ENCODE results near the gene PFKFB3.

Gene PFKFB3

GRCh38 chr10:6300784-6301460 lies 98.2 kb downstream of the PFKFB3 start:
- POLR2A ChIA-PET, result no interaction called here
- CTCF ChIA-PET, result interaction anchor here (0.5 to 0.8 kb wide), 2 partner anchors 10 to 573 kb away, joined by 3 to 4 read pairs; no protein-coding TSS in a partner anchor
- Histone ChIP-seq H3K36me3 (ENCODE audit: control insufficient read depth in 2 of 2, insufficient read depth in 1 of 2, low read length in 2 of 2) (no peaks in the 10 kb centered on the region), H3K4me3 (ENCODE audit: low read depth, low read length) (no peak overlapping the region), H3K27ac (ENCODE audit: extremely low read depth, low read depth, low read length) (no peak overlapping the region), H3K9me3 (ENCODE audit: control insufficient read depth, insufficient read depth, low read depth, low read length) (no peaks in the 10 kb centered on the region), H3K4me1 (ENCODE audit: control insufficient read depth, insufficient read depth, low read length) (no peaks in the 10 kb centered on the region)
- TF ChIP-seq ZNF837 (tag by site-specific recombination; IDR thresholded peaks at IDR 0.05) (no peak), AEBP2 (tag by site-specific recombination; IDR thresholded peaks at IDR 0.05; ENCODE audit: borderline replicate concordance) (no peak), ZBTB11 (tag by site-specific recombination; conservative IDR thresholded peaks at IDR 0.05; ENCODE audit: low read depth) (no peak), ZSCAN5A (tag by site-specific recombination; IDR thresholded peaks at IDR 0.05) (no peak), ZNF701 (tag by site-specific recombination; IDR thresholded peaks at IDR 0.05) (no peak), GLIS1 (tag by site-specific recombination; IDR thresholded peaks at IDR 0.05) (no peak), OVOL3 (tag by site-specific recombination; IDR thresholded peaks at IDR 0.05) (no peak), KLF8 (tag by site-specific recombination; IDR thresholded peaks at IDR 0.05) (no peak)

- ChIA-PET POLR2A (no interaction called here), CTCF (no interaction called here)
- Histone ChIP-seq H3K9me3 (ENCODE audit: control insufficient read depth, insufficient read depth, low read depth, low read length) (no peaks in the 10 kb centered on the region), H3K4me3 (ENCODE audit: low read depth, low read length) (no peak overlapping the region), H3K27ac (ENCODE audit: extremely low read depth, low read depth, low read length) (no peak overlapping the region), H3K4me1 (ENCODE audit: control insufficient read depth, insufficient read depth, low read length) (no peaks in the 10 kb centered on the region), H3K36me3 (ENCODE audit: control insufficient read depth in 2 of 2, insufficient read depth in 1 of 2, low read length in 2 of 2) (no peaks in the 10 kb centered on the region)
- no peak for TF ChIP-seq ZIC2 (tag by site-specific recombination; IDR thresholded peaks at IDR 0.05)
- TF ChIP-seq ZNF433 (tag by site-specific recombination; IDR thresholded peaks at IDR 0.05; ENCODE audit: low read depth), result no peak
Observed at GRCh38 chr10:6301488-6302075, 98.8 kb downstream of the PFKFB3 start.
